T-helper 1 cell (primary cell): ENCODE data around the gene DAND5.
A peak's percentile ranks its signal among the peaks of the same experiment; 100 is the strongest.

ENCODE experiments used
- DNase-seq, 5 donors: peaks; one replicate each; pipeline ENCODE4 v3.0.0-alpha.2; 2012 to 2020

Gene DAND5

DNA sequence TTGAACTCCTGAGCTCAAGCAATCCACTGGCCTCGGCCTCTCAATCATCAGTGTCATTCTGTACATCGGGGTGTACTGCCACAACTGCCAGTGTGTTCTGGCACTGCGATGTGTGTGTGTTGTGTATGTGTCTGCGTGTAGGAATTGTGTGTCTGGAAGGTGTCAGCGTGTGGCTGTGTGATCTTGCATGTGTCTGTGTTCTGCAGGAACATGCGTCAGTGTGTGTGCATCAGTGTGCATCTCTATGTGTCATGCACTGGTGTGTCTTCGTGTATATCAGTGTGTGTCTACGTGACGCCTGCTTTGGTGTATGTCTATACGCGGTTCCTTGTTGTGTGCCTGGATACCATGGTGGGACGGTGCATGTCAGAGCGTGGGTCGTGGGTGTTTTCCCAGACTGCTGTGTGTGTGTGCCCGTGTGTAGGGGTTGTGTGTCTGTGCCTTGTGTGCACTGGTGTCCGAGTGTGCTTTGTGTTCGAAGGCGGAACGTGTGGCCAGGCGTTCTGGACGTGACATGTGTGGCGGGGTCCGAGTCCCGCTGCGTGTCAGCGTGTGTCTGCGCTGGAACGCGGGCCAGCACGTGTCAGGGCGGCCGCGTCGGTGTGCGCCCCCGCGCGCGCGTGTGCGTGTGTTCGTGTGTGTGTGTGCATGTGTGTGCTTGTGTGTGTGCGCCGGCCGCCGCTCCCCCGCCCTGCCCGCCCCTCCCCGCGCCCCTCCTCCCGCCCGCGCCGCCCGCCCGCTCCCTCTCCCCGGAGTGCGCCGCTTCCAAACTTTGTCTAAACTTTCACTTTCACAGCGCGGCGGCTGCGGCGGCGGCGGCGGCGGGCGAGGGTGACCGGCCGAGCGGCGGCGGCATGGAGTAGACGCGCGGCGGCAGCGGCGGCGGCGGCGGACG lies 25.6 kb downstream of the DAND5 start, which contains the start of gene NFIX:
Gene NFIX, plus strand, starts transcription at position 775 of the 895 bp plus-strand sequence. CDS start 363 bp downstream, outside the sequence.
- peak in 3 of 5 donors; percentile 39 to 49 (median 45) for DNase-seq

DNA sequence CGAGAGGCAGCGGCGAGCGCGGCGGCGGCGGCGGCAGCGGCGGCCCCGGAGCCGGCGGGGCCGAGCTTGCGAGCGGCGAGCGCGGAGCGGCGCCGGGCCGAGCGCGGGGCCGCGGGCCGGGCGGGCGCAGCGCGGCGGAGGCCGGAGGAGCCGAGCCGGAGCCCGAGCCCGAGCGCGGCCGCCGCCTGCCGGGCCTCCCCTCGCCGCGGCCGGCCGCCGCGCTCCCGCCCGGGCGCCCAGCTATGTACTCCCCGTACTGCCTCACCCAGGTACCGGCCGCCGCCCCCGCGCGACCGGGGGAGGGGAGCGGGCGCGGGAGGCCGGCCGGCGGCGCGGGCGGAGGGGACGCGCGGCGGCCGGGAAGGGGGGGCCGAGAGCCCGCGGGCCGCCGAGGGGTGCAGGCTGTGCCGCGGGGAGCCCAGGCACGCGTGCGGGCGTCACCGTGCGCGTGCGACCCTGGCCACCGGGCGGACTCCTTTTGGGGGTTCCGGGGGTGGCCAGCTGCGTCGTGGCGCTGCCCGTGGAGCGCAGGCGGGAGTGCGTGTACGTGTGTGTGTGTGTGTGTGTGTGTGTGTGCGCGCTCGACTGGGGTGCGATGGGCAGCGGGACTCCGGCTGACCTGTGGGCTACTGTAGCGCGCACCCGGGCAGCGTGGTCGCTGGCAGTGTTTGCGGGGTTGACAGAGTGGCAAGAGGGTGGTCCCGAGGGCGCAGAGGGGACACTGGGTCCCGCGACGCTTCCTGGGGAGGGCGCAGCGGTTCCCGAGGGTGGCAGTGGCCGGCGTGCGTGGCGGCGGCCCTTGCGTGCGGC lies 26.4 kb downstream of the DAND5 start:
- DNase-seq, result no peak

DNA sequence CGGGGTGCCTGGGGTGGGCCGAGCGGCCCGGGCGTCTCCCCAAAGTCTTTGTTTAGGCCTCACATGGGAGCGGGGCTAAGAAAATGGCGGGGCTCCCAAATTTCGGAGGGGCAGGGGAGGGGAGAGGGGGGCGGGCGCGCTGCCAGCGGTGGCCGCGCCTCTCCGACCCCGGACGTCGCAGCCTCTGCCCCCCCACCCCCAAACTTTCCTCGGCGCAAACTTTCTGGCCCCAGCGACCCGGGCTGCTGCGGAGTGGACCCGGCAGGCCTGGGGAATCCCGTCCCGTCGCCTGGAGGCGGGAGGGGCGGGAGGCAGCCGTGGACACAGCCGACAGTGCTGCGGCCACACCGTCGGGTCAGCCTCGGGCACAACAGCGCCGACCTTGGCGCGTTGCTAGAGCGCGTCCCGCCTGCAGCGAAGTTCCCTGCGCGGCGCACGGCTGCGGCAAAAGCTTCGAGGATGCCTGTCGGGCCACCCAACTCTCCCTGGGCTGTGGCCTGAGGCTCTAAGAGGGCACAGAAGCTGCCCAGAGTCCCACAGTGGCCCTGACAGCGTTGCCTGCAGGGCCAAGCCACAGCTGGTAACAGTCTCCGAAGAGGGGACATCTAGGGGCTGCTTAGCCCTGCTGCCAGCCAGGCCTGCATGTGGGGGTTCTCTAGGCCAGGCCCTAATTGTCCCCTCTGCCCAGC lies 27.2 kb downstream of the DAND5 start:
- DNase-seq, result no peak

DNA sequence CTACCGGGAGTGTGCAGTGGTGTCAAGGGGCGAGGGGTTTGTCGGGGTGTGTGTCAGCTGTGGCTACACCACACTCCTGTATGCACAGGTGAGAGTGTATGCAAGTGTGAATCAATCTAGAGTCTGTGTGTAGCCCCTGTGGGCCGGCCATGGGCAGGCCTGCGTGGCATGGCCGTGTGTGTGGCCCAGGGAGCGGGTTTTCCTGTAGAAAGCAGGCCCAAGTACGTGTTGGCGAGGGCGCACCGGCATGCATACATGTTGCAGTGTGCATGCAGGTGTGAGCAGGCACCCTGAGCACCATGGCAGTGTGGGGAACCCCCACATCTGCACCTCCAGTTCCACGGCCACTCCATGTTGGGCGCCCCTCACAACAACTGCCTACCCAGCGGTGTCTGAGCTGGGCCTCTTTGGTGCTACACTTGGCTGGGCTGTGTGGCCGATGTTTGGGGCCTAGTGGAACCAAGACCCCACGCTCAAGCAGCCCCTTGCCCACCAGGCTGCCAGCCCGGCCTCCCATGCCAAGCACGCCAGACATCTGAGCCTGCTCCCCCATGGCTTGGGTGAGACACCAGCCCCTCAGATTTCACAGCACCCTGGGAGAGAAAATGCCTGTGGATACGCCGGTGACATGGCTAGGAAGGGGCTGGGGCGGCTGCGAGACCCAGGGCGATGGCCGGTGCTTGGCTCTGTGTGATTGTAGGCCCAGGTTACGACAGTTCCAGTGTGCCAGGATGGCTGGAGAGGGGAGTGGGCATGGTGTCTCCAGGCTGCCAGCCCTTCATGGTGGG lies 28.0 kb downstream of the DAND5 start:
- no peak for DNase-seq

DNA sequence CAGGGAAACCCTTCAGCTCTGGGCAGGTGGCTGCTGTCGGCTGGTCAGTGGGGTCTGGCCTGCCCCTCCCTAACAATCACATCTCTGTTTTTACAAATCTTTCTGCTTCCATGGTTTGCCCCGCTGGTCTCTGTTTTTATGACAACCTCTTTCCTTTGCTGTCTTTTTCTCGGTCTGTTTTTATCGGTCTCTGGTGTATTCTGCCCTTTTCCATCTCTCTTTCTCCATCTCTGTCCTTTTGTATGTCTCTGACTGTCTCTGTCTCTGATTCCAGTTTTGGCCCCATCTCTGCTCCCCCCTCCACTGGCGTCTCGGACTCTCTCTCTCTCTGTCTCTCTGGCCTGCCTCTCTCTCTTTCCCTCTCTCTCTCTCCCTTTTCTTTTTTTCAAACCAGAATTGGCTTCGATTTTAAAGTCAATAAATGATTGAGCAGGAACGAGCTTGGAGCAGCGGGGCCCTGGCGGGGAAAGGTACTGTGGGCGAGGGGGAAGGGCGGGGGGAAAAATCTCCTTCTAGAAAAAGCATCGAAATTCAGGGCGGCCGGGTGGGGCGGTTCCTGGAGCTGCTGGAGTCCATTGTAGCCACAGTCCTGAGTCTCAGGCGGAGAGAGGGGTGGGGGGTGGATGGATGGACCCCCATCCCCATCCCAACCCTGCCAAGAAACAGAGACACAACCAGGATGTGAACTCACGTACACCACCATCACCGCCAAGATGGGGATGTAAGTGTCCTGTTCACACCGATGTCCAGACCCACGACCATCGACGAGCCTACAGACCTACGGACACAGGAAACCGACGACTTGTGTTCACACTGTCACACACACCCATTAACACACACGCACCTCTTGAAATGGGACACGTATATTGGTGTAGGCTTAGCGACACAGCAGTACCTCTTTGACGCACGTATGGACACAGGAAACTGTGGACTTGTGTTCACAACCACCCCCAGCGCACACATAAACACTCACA lies 28.9 kb downstream of the DAND5 start:
- no peak for DNase-seq

DNA sequence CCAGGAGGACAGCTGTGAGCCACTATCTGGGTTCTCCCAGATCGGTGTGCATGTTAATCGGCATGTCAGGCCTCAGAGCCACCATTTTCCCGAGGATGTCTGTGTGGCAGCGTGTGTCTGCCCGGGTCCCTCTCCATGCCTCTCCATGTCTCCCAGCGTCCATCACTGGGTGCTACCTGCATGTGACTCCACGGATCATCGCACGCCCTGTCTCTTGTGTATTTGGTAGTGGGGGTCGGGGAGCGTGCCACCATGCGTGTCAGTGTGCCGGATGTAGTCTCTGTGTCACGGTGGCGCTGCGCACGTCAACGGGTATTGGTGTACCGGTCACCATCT lies 31.8 kb downstream of the DAND5 start:
- DNase-seq, result no peak

DNA sequence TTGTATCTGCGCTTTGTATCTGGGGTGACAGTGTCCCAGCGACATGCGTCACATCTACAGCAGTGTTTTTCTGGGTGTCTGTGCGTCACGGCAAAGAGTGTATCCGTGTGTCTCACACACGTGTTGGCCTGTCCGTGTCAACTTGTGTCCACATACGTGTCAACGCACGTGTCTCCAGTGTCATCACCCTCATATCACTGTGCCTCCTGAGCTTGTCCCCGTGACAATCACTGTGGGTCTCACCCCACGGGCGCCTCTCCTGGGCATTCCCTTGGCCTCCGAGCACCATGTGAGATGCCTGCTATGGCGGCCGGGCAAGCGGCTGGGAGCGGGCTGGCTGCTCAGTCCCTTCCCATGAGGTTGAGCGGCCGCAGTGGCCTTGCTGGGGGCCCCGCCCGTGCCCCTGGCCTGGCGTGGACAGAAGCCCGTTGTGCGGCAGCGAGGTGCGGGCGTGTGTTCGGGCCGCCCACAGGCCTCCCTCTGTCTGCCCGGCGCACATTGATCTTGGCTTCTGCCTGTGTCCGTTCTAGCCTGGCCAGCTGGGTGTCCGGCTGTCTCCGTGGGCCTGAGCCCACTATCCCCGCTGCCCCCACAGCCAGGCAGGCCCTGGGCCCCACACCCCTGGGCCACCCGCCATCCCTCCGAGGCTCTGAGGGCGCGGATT lies 32.3 kb downstream of the DAND5 start:
- DNase-seq, result no peak

DNA sequence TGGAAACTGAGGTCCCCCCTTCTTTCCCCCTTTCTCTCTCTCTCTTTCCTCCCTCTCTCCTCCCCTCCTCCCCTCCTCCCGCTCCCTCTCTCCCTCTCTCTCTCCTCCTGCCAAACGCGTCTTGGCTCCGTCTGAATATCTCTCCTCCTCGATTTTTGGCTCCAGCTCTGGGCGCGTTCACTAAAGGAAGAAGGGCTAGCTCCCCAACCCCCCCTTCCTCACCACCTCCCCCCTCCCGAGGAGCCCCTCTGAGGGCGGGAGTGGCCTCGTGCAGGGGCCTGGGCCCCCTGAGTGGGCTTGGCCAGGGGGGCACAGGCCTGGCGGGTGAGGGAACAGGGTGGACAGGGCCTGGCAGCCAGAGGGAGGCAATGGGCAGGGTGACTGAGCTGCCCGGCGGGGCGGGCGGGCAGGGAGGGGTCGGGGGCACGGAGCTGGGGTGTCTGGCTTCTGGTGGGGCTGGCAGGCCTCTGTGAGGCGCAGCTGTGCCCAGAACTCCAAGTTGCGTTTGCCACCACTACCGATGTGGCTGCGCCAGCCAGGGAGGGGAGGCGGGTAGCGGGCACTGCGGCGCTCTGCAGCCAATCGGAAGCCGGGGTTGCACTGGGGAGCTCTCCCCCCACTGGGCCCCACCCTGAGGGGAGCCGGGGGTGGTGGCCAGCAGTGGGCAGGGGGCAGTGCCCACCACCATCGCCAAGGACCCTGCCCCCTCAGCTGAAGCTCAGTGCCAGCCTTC lies 33.0 kb downstream of the DAND5 start:
- no peak for DNase-seq

DNA sequence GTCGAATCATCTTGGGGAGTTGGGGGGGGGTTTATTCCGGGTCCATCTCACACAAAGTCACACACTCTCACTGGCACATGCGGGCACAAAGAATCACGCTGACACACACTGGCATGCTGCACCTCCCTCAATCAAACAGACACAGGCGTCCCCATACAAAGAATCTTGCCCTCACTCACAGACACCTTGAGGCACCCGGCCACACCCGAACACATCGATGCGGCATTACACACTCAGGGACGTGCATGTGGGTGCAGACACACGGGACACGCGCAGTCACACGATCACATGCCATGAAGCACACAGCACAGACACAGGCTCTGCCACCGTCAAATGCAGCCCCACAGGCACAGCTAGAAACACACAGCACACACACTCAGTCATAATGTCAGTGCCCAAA lies 33.7 kb downstream of the DAND5 start:
- no peak for DNase-seq

DNA sequence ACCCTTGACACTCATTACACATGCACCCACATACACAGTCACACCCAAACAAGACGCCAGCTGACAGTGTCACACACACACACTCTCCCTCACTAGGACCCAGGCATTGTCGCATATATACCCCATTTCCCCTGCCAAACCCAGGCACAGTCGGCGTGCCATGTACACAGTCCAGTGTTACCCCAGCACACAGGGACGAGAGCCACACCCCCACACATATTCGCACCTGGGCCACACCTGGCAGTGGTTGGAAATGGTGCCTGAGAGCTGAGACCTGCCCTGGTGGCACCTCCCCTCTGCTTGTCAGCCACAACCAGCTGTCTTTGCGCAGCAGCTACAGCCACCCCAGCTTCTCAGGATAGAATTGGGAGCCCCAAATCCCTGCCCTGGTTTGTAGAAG lies 34.9 kb downstream of the DAND5 start:
- DNase-seq, result no peak

DNA sequence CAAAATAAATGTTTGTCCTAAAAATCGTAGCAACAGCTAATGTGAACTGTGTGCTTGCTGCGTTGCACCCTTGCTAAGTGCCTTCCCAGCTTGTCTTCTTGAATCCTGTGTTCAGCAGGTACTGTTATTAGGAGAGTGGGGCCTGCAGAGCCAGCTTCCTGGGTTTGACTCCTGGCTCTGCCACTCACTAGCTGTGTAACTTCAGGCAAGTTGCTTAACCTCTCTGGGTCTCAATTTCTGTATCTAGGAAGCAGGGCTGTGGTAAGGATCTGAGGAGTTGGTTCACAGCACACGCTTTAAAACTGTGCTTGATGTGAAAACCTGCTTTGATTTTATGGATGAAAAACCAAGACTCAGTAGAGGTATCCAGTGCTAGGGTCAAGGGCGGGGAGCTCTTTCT lies 35.9 kb downstream of the DAND5 start:
- no peak for DNase-seq

DNA sequence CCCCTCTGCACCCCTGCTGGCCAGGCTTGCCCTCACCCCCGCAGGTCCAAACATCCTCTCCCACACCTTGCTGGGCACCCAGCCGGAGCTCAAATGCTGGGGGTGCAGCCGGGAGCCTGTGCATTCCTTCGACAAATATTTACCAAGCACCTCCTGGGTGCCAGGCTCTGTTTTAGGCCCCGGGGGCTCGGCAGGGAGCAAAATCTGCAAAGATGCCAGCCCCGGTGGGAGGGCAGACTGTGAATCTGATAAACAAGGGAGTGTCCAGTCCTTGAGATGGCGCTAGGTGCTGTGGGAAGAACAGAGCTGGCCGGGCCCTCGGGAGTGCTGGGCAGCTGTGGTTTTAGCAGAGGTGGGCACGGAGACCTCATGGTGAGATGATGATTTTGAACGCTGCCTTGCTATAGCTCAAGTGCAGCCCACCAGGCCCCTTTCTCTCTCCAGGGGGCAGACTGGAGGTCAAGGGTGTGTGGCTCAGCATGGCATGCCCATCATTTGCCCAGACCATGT lies 36.5 kb downstream of the DAND5 start:
- DNase-seq, result no peak

DNA sequence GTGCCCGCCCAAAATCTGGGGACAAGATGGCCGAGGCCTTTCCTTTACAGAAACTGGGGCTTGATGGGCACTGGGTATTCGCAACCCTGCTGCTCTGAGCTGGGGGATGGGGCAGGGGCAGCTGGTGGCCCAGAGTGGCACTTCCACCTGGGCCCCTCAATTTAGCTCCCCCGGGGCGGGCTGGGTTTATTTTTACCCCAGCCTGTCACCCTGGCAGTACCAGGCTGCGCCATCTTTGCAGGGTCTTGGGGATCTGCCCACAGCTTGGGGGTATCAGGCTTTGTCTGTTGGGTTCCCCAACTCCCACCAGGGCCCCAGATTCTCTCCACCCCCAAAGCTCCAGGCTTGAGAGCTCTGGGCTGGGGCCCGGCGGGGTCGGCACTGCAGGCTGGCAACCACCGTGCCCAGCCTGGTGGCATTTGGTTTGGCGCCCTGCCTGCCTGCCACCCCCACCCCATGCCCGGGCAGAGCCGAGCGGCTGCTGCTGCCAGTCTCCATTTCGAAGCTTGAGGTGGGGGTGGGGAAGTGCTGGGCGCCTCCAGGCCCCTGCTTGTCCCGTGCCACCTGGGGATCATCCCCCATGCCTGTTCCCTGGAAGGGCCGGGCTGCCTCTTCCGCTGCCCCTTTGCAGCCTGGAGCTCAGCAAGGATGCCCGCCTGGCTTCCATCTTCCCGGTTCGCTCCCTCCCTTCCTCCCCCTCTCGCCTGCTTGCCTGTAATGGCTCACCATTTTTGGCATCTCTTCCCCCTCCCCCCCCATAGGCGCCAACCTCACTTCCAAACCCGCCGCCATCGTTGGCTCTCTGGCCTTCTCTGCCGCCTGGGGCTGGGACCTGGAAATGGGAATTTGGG lies 37.3 kb downstream of the DAND5 start:
- no peak for DNase-seq

DNA sequence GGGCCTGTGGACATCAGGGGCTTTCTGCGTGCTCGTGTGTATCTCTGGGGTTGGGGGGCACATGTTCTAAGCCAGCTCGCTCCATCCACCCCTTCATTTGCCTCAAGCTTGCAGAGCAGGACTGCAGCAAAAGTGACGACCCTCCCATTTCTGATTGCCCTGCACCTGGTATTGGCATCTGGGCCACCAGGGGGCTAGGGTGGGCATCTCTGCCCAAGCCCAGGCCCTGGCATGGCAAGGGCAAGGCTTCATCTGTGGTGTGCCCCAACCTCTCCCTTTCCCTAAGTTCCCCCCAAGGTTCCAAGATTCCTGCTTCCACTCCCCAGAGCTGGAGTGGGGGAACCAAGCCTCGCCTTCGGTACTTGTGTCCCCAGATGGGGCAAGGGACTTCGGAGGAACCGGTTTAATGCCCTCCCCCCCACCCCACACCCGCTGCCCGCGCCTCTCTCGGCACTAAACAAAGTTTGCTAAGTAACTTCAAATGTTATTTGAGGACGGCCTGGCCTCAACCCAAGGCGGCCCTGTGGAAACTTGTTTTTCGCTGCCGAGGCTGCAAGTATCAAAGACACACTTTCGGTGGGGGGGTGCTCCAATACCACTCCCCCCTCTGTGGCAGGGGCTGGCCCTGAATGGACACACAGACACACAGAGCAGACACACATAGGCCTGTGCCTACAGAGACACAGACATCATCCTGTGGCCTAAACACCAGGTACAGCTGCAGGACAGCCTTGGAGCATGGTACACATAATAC lies 38.1 kb downstream of the DAND5 start:
- no peak for DNase-seq

DNA sequence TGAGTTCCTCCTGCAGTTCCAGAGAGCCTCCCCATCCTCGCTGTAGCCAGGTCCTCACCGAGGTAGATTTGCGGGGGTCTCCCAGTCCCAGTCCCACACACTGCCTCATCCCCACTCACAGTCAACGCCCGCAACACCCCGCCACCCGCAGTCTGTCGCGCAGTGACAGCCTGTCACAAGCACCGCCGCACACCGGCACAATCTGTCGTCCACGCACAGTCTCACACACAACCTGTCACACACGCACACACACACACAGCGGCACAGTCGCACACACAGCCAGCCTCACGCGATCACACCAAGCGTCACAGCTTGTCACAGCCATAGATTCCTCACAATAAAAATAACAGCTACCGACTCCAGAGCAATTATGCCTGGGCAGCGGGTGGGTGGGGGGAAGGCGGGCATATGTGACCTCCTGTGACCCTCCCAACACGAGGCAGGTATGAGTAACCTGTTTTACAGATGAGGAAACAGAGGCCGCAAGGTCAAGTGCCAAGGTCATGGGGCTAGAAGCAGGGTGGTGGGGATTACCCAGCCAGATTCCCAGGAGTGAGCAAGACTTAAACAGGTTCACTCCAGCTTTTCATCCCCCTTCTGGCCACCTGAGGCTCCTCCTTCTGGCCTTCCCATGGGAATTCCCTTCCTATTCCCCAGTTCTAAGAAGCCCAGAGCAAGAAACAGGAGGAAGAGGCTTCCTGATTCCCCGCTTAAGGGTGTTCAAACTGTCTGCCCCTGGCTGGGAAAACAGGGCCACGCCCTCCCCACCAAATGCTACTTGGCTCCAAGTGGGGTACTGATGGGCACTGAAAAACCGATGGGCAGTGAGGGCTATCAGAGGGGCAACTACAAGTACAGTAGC lies 39.8 kb downstream of the DAND5 start:
- DNase-seq, result no peak

DNA sequence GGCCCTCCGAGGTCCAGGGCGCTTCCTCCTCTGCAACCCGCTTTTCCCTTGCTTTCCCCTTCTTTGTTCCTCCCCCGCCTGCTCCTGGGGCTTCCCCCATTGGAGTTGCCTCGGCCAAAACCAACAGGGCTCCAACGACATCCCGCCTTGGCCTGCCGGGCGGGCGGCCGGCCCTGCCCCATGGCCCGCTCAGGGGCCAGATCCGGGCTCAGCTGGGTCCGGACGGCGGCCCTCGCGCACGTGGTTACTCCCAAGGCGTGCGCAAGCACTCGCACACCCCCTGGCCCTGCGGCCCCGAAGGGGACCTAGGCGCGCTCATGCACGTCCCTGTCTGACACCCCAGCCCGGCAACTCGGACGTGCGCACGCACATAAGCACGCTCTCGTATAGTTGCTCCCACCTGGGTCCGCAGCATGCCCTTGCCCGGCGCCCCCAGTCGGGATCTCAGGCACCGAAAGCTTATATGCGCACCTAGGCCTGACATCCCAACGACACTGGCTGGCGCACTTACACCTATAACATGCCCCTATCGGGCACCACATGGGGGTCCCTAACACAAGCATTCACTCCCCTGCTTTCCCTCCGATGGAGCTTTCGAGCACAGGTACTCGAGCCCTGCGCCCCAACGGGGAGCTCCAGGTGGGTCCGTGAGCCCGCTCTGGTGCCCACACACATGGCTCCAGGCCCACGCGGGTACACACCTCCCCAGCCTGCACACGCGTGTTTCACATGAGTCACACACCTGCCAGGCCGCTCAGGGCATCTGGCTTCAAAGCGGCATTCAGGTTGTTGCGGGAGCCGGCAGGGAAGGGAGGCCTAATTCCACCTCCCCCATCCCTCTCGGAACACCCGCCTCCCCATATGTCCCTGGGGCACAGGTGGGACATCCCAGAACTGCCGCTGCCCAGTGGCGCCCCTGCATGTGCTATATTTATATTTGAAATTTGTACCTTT lies 40.9 kb downstream of the DAND5 start:
- DNase-seq, result no peak
